ENCODE data around the gene UBL7.

DNA sequence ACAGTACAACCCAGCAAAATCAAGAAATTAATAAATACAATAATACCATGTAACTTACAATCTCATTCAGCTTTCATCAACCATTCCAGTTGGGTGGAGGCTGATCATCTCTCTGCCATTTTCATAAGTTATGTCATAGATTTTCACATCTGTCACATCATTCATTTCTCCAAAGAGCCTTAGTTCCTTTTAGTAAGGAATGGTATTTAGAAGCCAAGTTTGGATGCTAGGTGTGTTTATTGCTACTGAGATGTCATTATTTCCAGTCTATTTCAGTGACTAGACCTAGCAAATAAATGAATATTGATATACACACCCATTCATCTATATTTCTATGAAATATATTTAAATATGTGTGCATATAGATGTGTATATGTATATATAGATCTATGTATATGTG lies 2.7 kb upstream of the UBL7 start:
- TF ChIP-seq, protein P1, sequence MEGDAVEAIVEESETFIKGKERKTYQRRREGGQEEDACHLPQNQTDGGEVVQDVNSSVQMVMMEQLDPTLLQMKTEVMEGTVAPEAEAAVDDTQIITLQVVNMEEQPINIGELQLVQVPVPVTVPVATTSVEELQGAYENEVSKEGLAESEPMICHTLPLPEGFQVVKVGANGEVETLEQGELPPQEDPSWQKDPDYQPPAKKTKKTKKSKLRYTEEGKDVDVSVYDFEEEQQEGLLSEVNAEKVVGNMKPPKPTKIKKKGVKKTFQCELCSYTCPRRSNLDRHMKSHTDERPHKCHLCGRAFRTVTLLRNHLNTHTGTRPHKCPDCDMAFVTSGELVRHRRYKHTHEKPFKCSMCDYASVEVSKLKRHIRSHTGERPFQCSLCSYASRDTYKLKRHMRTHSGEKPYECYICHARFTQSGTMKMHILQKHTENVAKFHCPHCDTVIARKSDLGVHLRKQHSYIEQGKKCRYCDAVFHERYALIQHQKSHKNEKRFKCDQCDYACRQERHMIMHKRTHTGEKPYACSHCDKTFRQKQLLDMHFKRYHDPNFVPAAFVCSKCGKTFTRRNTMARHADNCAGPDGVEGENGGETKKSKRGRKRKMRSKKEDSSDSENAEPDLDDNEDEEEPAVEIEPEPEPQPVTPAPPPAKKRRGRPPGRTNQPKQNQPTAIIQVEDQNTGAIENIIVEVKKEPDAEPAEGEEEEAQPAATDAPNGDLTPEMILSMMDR (IDR thresholded peaks at IDR 0.05; ENCODE audit: low read length) = no peak
- TF ChIP-seq EZH2 (optimal IDR thresholded peaks at IDR 0.05; ENCODE audit: low read depth, low read length) = no peak
- TF ChIP-seq EZH2phosphoT487 (IDR thresholded peaks at IDR 0.05; ENCODE audit: low read length) = no peak

Data from MM.1S (cell line).